Keratinocyte (primary cell): ENCODE measurements around the gene SLC39A1. TPM values are rescaled to one million over a fixed set of nuclear protein-coding genes. Genes with fewer than 3 reads are reported as not detected.

Experiments
- DNase-seq: peaks from one replicate; pipeline ENCODE4 v3.0.0-alpha.2; 2011; ENCODE audit warnings: low read depth, missing footprints, low spot score
- FAIRE-seq: peaks from 2 replicates; lab custom pipeline; 2011; peaks lifted over from hg19 to GRCh38; lab: Jason Lieb, UNC
- H2AFZ ChIP-seq: 2 replicates; pipeline ENCODE4 v1.6.0; 2012; ENCODE audit warnings: low read length, control low read depth, inconsistent platforms; ENCODE audit not compliant: control insufficient read depth
- H3K27ac ChIP-seq: 2 replicates; pipeline ENCODE4 v1.5.1; 2011; ENCODE audit warnings: low read length; ENCODE audit not compliant: control insufficient read depth, insufficient read depth
- H3K27me3 ChIP-seq: 3 replicates; pipeline ENCODE4 v1.6.0; 2011; ENCODE audit warnings: low read length; ENCODE audit not compliant: control insufficient read depth, insufficient read depth; ENCODE audit errors: extremely low read depth
- H3K36me3 ChIP-seq, 2 experiments: 2 replicates in 1 of 2; 3 replicates in 1 of 2; pipeline ENCODE4 v1.5.1; 2011; ENCODE audit warnings: low read length in 2 of 2, mild to moderate bottlenecking in 1 of 2; ENCODE audit not compliant: control insufficient read depth in 2 of 2, insufficient read depth in 2 of 2; ENCODE audit errors: extremely low read depth in 1 of 2
- H3K4me1 ChIP-seq: 3 replicates; pipeline ENCODE4 v1.5.1; 2011; ENCODE audit warnings: low read length; ENCODE audit not compliant: control insufficient read depth, insufficient read depth; ENCODE audit errors: extremely low read depth
- H3K4me2 ChIP-seq: 3 replicates; pipeline ENCODE4 v1.6.0; 2011; ENCODE audit warnings: low read depth, low read length; ENCODE audit not compliant: control insufficient read depth, insufficient read depth; ENCODE audit errors: extremely low read depth
- H3K4me3 ChIP-seq, 3 experiments: fragments of 200-600 bp in 1 of 3; sonication (generic) in 1 of 3; 2 replicates in 2 of 3; 3 replicates in 1 of 3; pipeline ENCODE4 v1.5.1; 2011 to 2016; ENCODE audit warnings: low read length in 3 of 3, mild to moderate bottlenecking in 3 of 3, control low read depth in 2 of 3, inconsistent platforms in 1 of 3, low read depth in 1 of 3, mixed read lengths in 1 of 3, mixed run types in 1 of 3, moderate library complexity in 1 of 3; ENCODE audit not compliant: control insufficient read depth in 2 of 3, insufficient read depth in 2 of 3; ENCODE audit errors: extremely low read depth in 1 of 3
- H3K79me2 ChIP-seq: 2 replicates; pipeline ENCODE4 v1.6.0; 2012; ENCODE audit warnings: low read length; ENCODE audit not compliant: control insufficient read depth, insufficient read depth
- H3K9ac ChIP-seq: 3 replicates; pipeline ENCODE4 v1.6.0; 2011; ENCODE audit warnings: low read length; ENCODE audit not compliant: control insufficient read depth, insufficient read depth; ENCODE audit errors: extremely low read depth
- H3K9me1 ChIP-seq: 3 replicates; pipeline ENCODE4 v1.6.0; 2011; ENCODE audit warnings: low read length; ENCODE audit not compliant: control insufficient read depth, insufficient read depth; ENCODE audit errors: extremely low read depth
- H3K9me3 ChIP-seq: 2 replicates; pipeline ENCODE4 v1.5.1; 2012; ENCODE audit warnings: low read depth, low read length; ENCODE audit not compliant: control insufficient read depth
- H4K20me1 ChIP-seq: 3 replicates; pipeline ENCODE4 v1.6.0; 2011; ENCODE audit warnings: low read length; ENCODE audit not compliant: control insufficient read depth, insufficient read depth; ENCODE audit errors: extremely low read depth
- EZH2 ChIP-seq: IDR thresholded peaks from one replicate; pipeline ENCODE4 v1.6.1; 2012; ENCODE audit warnings: inconsistent platforms, mild to moderate bottlenecking, low read length, moderate library complexity
- dilution Hi-C: fragments of 300-500 bp; cut with MboI; formaldehyde crosslinking; loops from one replicate; pipeline ENCODE4 v1.7.0; 2020; ENCODE audit warnings: low sequenced_read_pairs; ENCODE audit not compliant: extremely low pct_ligation_motif_present
- polyA plus RNA-seq, 5 experiments: library from polyadenylated mRNA; depleted of rRNA in 3 of 5; stranded (reverse) in 3 of 5; stranded (forward) in 1 of 5; unstranded in 1 of 5; fragments of >200 nt; gene quantifications; 1 replicate in 1 of 5; 2 replicates in 3 of 5; 3 replicates in 1 of 5; pipeline versions ENCODE4 v1.2.1 to v1.2.3, GENCODE V29; 2011 to 2012; ENCODE audit warnings: missing spikeins in 2 of 5, low read depth in 1 of 5, low replicate concordance in 1 of 5
- TF ChIP-seq, protein P1 (sequence below), 3 experiments: IDR thresholded peaks in 1 of 3; conservative IDR thresholded peaks in 1 of 3; optimal IDR thresholded peaks in 1 of 3; 2 replicates in 2 of 3; 3 replicates in 1 of 3; pipeline versions ENCODE3 to v1.5.1; 2011; ENCODE audit warnings: low read length in 3 of 3, mild to moderate bottlenecking in 3 of 3, moderate library complexity in 2 of 3, control low read depth in 1 of 3, inconsistent platforms in 1 of 3; ENCODE audit not compliant: insufficient read depth in 2 of 3; ENCODE audit errors: extremely low read depth in 1 of 3

The SLC39A1 gene
- polyA plus RNA-seq, 1 donor (not counting 4 experiments of a cell fraction or from before 2014, with no cell fraction given), result 68.4 TPM

DNA sequence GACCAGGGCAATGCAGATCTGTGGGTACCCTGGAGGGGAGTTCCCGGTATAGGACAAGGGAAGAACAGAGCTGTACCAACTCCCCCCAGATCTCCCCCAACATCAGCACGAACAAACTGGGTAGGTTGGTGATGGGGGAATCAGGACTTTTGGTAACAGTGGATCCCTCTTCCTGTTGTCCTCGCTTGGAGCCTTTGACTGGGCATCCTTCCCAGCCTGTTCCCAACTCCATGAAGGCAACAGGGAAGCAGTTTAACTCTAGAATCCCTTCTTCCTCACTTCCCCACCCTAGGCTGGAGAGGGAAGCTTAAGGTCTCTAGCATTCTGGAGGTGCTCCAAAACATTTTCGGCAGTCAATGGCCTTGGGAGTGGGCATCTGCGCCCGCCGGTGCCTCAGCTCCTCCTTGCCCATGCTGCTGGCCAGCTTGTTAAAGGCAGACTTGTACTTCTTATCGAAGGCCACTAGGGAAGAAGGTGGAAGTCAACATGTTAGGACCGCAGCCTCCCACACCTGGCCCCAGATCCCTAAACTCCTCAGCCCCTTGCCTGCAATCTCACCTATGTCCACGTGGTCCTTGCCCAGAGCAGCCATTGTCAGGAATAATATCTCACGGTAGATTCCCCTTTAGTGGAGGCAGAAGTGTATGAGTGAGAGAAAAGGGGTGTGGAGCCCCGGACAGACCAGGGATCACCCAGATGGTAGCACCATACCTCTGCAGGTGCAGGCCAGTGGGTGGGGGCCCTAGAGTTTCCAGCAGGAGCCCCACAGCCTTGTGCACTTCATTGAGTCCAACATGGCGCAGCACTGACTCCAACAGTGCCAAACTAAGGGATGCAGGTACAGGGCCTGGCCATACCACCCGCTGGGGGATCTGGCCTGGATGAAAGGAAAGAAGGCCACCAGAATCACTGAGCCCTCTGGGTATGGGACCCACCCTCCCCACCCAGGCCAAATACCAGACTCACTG, 33.1 kb downstream of the SLC39A1 start:
- FAIRE-seq (no peak), DNase-seq (no peak)
- H3K27ac ChIP-seq, result no peak overlapping the region
- H3K27me3 ChIP-seq, result no peaks in the 10 kb centered on the region
- TF ChIP-seq, protein P1, sequence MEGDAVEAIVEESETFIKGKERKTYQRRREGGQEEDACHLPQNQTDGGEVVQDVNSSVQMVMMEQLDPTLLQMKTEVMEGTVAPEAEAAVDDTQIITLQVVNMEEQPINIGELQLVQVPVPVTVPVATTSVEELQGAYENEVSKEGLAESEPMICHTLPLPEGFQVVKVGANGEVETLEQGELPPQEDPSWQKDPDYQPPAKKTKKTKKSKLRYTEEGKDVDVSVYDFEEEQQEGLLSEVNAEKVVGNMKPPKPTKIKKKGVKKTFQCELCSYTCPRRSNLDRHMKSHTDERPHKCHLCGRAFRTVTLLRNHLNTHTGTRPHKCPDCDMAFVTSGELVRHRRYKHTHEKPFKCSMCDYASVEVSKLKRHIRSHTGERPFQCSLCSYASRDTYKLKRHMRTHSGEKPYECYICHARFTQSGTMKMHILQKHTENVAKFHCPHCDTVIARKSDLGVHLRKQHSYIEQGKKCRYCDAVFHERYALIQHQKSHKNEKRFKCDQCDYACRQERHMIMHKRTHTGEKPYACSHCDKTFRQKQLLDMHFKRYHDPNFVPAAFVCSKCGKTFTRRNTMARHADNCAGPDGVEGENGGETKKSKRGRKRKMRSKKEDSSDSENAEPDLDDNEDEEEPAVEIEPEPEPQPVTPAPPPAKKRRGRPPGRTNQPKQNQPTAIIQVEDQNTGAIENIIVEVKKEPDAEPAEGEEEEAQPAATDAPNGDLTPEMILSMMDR (optimal IDR thresholded peaks at IDR 0.05 in 1 of 3, IDR thresholded peaks at IDR 0.05 in 1 of 3, conservative IDR thresholded peaks at IDR 0.05 in 1 of 3; ENCODE audit: extremely low read depth in 1 of 3, insufficient read depth in 2 of 3, low read length in 3 of 3), result no peak
- TF ChIP-seq EZH2, result no peak
- H3K36me3 ChIP-seq, result peaks cover 7 to 26% of the 10 kb centered on the region in 2 experiments
- no peaks in the 10 kb centered on the region for H3K9me3 ChIP-seq
- H3K4me3 ChIP-seq, result no peak overlapping the region
- H3K79me2 ChIP-seq, result no peaks in the 10 kb centered on the region
- no peak overlapping the region for H3K4me2 ChIP-seq
- H2AFZ ChIP-seq, result no peak overlapping the region
- no peaks in the 10 kb centered on the region for H4K20me1 ChIP-seq
- H3K9me1 ChIP-seq, result no peaks in the 10 kb centered on the region
- dilution Hi-C loops, result no loop called here
- H3K4me1 ChIP-seq, result no peaks in the 10 kb centered on the region
- no peak overlapping the region for H3K9ac ChIP-seq

DNA sequence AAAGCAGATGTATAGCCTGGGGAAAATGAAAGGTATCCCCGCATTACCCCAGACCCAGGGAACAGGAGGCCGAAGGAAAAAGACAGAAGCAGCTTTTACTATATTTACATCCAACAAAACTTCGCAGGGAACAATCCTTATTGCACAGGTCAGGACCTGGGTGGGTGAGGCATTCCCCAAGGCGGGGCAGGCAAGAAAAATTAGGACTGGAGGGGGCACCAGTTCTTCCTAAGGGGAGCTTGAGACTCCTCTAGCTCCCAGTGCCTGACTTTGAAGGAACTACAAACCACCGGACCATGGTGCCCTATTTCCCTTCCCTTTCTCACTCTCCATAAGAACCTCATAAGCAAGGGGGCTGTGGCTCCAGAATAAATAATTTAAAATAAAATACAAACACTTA, 33.9 kb downstream of the SLC39A1 start:
- no peak overlapping the region for H3K4me3 ChIP-seq
- no peaks in the 10 kb centered on the region for H3K9me3 ChIP-seq
- no peak overlapping the region for H3K27ac ChIP-seq
- H3K4me1 ChIP-seq, result no peaks in the 10 kb centered on the region
- no peaks in the 10 kb centered on the region for H3K79me2 ChIP-seq
- no peak overlapping the region for H3K9ac ChIP-seq
- H2AFZ ChIP-seq, result no peak overlapping the region
- no peak overlapping the region for H3K4me2 ChIP-seq
- no peaks in the 10 kb centered on the region for H4K20me1 ChIP-seq
- TF ChIP-seq, protein P1 (optimal IDR thresholded peaks at IDR 0.05 in 1 of 3, IDR thresholded peaks at IDR 0.05 in 1 of 3, conservative IDR thresholded peaks at IDR 0.05 in 1 of 3; ENCODE audit: extremely low read depth in 1 of 3, insufficient read depth in 2 of 3, low read length in 3 of 3), result no peak
- no peak for TF ChIP-seq EZH2
- FAIRE-seq, result no peak
- no peak for DNase-seq
- H3K9me1 ChIP-seq, result no peaks in the 10 kb centered on the region
- peaks cover 1 to 24% of the 10 kb centered on the region in 2 experiments for H3K36me3 ChIP-seq
- H3K27me3 ChIP-seq, result no peaks in the 10 kb centered on the region
- dilution Hi-C loops, result no loop called here
